ENCODE results near the gene DCAF5.

- no peak for TF ChIP-seq YY1 (IDR thresholded peaks at IDR 0.05; ENCODE audit: insufficient read depth, insufficient read length)
- no peak for TF ChIP-seq ZNF274 (IDR thresholded peaks at IDR 0.05; ENCODE audit: low read depth, low read length)
Observed at GRCh38 chr14:69038455-69039287, 114.2 kb downstream of the DCAF5 start.

Measured in NT2/D1 (cell line).